ENCODE measurements around the gene PALLD.
"Not testable (repeated sequence)": the region's sequence is repeated elsewhere in the genome, so short reads cannot be mapped to it uniquely, and the experiment has no call there.

The PALLD gene

GRCh38 chr4:168724686-168725411 is 228.0 kb downstream of the PALLD start:
- WGBS, result 78% methylated on average over 3 of the region's 5 CpGs

GRCh38 chr4:168725930-168726329 is 229.1 kb downstream of the PALLD start:
- H3K27ac ChIP-seq (ENCODE audit: low read depth, low read length), result no peak overlapping the region
- no peak overlapping the region for H3K9ac ChIP-seq (ENCODE audit: low read depth, low read length)
- H3K27me3 ChIP-seq (ENCODE audit: insufficient read depth, low read length), result no peaks in the 10 kb centered on the region
- no peak overlapping the region for H3K4me3 ChIP-seq (ENCODE audit: low read length)
- 100% methylated on average over 1 of the region's 1 CpG for WGBS
- peaks cover 8% of the 10 kb centered on the region; the same call in 1 of the 2 replicates for H3K9me3 ChIP-seq (ENCODE audit: insufficient read depth, low read depth, low read length)
- peaks cover 11% of the 10 kb centered on the region for H3K4me1 ChIP-seq (ENCODE audit: insufficient read depth, low read length)
- H3K36me3 ChIP-seq (ENCODE audit: insufficient read depth, low read length), result no peaks in the 10 kb centered on the region; the same call in 1 of the 2 replicates

More at GRCh38 chr4:168724686-168725411, 228.0 kb downstream of the PALLD start:
- Histone ChIP-seq H3K9ac (ENCODE audit: low read depth, low read length) (no peak overlapping the region), H3K4me1 (ENCODE audit: insufficient read depth, low read length) (peaks cover 11% of the 10 kb centered on the region), H3K36me3 (ENCODE audit: insufficient read depth, low read length) (no peaks in the 10 kb centered on the region; the same call in 1 of the 2 replicates), H3K9me3 (ENCODE audit: insufficient read depth, low read depth, low read length) (peaks cover 8% of the 10 kb centered on the region; the same call in 1 of the 2 replicates), H3K27me3 (ENCODE audit: insufficient read depth, low read length) (no peaks in the 10 kb centered on the region), H3K4me3 (ENCODE audit: low read length) (no peak overlapping the region), H3K27ac (ENCODE audit: low read depth, low read length) (peak overlapping the region; percentile 39; the same call in 1 of the 2 replicates)

- peaks cover 11% of the 10 kb centered on the region for H3K4me1 ChIP-seq (ENCODE audit: insufficient read depth, low read length)
- H3K9me3 ChIP-seq (ENCODE audit: insufficient read depth, low read depth, low read length); H3K36me3 ChIP-seq (ENCODE audit: insufficient read depth, low read length); H3K4me3 ChIP-seq (ENCODE audit: low read length); H3K27ac ChIP-seq (ENCODE audit: low read depth, low read length); H3K9ac ChIP-seq (ENCODE audit: low read depth, low read length); H3K27me3 ChIP-seq (ENCODE audit: insufficient read depth, low read length): not testable (repeated sequence)
Measured at GRCh38 chr4:168727181-168727580, 230.3 kb downstream of the PALLD start.

GRCh38 chr4:168731006-168731636 is 234.3 kb downstream of the PALLD start:
- no peaks in the 10 kb centered on the region for H3K27me3 ChIP-seq (ENCODE audit: insufficient read depth, low read length)
- H3K27ac ChIP-seq (ENCODE audit: low read depth, low read length), result no peak overlapping the region
- H3K36me3 ChIP-seq (ENCODE audit: insufficient read depth, low read length), result no peaks in the 10 kb centered on the region; the same call in 1 of the 2 replicates
- 92% methylated on average over 6 of the region's 6 CpGs for WGBS
- peaks cover 13% of the 10 kb centered on the region for H3K4me1 ChIP-seq (ENCODE audit: insufficient read depth, low read length)
- peaks cover 8% of the 10 kb centered on the region; the same call in 1 of the 2 replicates for H3K9me3 ChIP-seq (ENCODE audit: insufficient read depth, low read depth, low read length)
- no peak overlapping the region for H3K4me3 ChIP-seq (ENCODE audit: low read length)
- H3K9ac ChIP-seq (ENCODE audit: low read depth, low read length), result no peak overlapping the region

GRCh38 chr4:168731706-168732414 is 235.0 kb downstream of the PALLD start:
- H3K27ac ChIP-seq (ENCODE audit: low read depth, low read length), result no peak overlapping the region
- H3K36me3 ChIP-seq (ENCODE audit: insufficient read depth, low read length), result no peaks in the 10 kb centered on the region
- H3K4me1 ChIP-seq (ENCODE audit: insufficient read depth, low read length), result peaks cover 20% of the 10 kb centered on the region
- H3K4me3 ChIP-seq (ENCODE audit: low read length), result no peak overlapping the region
- 93% methylated on average over 5 of the region's 6 CpGs for WGBS
- no peak overlapping the region for H3K9ac ChIP-seq (ENCODE audit: low read depth, low read length)
- peaks cover 7% of the 10 kb centered on the region; the same call in 1 of the 2 replicates for H3K9me3 ChIP-seq (ENCODE audit: insufficient read depth, low read depth, low read length)
- H3K27me3 ChIP-seq (ENCODE audit: insufficient read depth, low read length), result no peaks in the 10 kb centered on the region

GRCh38 chr4:168732714-168733113 is 235.9 kb downstream of the PALLD start:
- H3K4me1 ChIP-seq (ENCODE audit: insufficient read depth, low read length), result peaks cover 29% of the 10 kb centered on the region
- H3K36me3 ChIP-seq (ENCODE audit: insufficient read depth, low read length), result no peaks in the 10 kb centered on the region
- no peak overlapping the region for H3K27ac ChIP-seq (ENCODE audit: low read depth, low read length)
- no peaks in the 10 kb centered on the region for H3K9me3 ChIP-seq (ENCODE audit: insufficient read depth, low read depth, low read length)
- H3K9ac ChIP-seq (ENCODE audit: low read depth, low read length), result no peak overlapping the region
- H3K27me3 ChIP-seq (ENCODE audit: insufficient read depth, low read length), result no peaks in the 10 kb centered on the region
- WGBS, result 87% methylated on average over 2 of the region's 2 CpGs
- H3K4me3 ChIP-seq (ENCODE audit: low read length), result no peak overlapping the region

- Histone ChIP-seq H3K4me3 (ENCODE audit: low read length) (no peak overlapping the region), H3K27me3 (ENCODE audit: insufficient read depth, low read length) (no peaks in the 10 kb centered on the region), H3K9me3 (ENCODE audit: insufficient read depth, low read depth, low read length) (no peaks in the 10 kb centered on the region), H3K9ac (ENCODE audit: low read depth, low read length) (no peak overlapping the region), H3K36me3 (ENCODE audit: insufficient read depth, low read length) (no peaks in the 10 kb centered on the region), H3K4me1 (ENCODE audit: insufficient read depth, low read length) (peaks cover 33% of the 10 kb centered on the region), H3K27ac (ENCODE audit: low read depth, low read length) (peak overlapping the region; percentile 7; the same call in 1 of the 2 replicates)
- 72% methylated on average over 11 of the region's 11 CpGs for WGBS
Measured at GRCh38 chr4:168734703-168735678, 238.1 kb downstream of the PALLD start.

- Histone ChIP-seq H3K4me1 (ENCODE audit: insufficient read depth, low read length) (peaks cover 33% of the 10 kb centered on the region), H3K27ac (ENCODE audit: low read depth, low read length) (peak overlapping the region; percentile 7; the same call in 1 of the 2 replicates), H3K9ac (ENCODE audit: low read depth, low read length) (no peak overlapping the region), H3K4me3 (ENCODE audit: low read length) (no peak overlapping the region), H3K9me3 (ENCODE audit: insufficient read depth, low read depth, low read length) (no peaks in the 10 kb centered on the region), H3K27me3 (ENCODE audit: insufficient read depth, low read length) (no peaks in the 10 kb centered on the region), H3K36me3 (ENCODE audit: insufficient read depth, low read length) (no peaks in the 10 kb centered on the region)
- 25% methylated on average over 2 of the region's 3 CpGs for WGBS
Measured at GRCh38 chr4:168735735-168736134, 238.9 kb downstream of the PALLD start.

- Histone ChIP-seq H3K9ac (ENCODE audit: low read depth, low read length) (no peak overlapping the region), H3K4me1 (ENCODE audit: insufficient read depth, low read length) (peaks cover 33% of the 10 kb centered on the region), H3K9me3 (ENCODE audit: insufficient read depth, low read depth, low read length) (no peaks in the 10 kb centered on the region), H3K36me3 (ENCODE audit: insufficient read depth, low read length) (no peaks in the 10 kb centered on the region), H3K4me3 (ENCODE audit: low read length) (no peak overlapping the region), H3K27ac (ENCODE audit: low read depth, low read length) (no peak overlapping the region), H3K27me3 (ENCODE audit: insufficient read depth, low read length) (no peaks in the 10 kb centered on the region)
- WGBS, result 70% methylated on average over 7 of the region's 7 CpGs
Measured at GRCh38 chr4:168736860-168737805, 240.3 kb downstream of the PALLD start.

- 88% methylated on average over 4 of the region's 4 CpGs for WGBS
- Histone ChIP-seq H3K36me3 (ENCODE audit: insufficient read depth, low read length) (no peaks in the 10 kb centered on the region), H3K9me3 (ENCODE audit: insufficient read depth, low read depth, low read length) (no peaks in the 10 kb centered on the region), H3K27ac (ENCODE audit: low read depth, low read length) (no peak overlapping the region), H3K9ac (ENCODE audit: low read depth, low read length) (no peak overlapping the region), H3K4me3 (ENCODE audit: low read length) (no peak overlapping the region), H3K27me3 (ENCODE audit: insufficient read depth, low read length) (no peaks in the 10 kb centered on the region), H3K4me1 (ENCODE audit: insufficient read depth, low read length) (peaks cover 33% of the 10 kb centered on the region)
Measured at GRCh38 chr4:168737806-168738172, 240.9 kb downstream of the PALLD start.
